GM19372 (cell line): Measurements from ENCODE around the gene NDST1.

ENCODE experiments used
- ATAC-seq: cut with Tn5 transposase; IDR thresholded peaks from one replicate; pipeline ENCODE4 v1.9.1; 2021; ENCODE audit warnings: mild to moderate bottlenecking, low read depth, moderate library complexity; ENCODE audit not compliant: unreplicated experiment

Gene NDST1

DNA sequence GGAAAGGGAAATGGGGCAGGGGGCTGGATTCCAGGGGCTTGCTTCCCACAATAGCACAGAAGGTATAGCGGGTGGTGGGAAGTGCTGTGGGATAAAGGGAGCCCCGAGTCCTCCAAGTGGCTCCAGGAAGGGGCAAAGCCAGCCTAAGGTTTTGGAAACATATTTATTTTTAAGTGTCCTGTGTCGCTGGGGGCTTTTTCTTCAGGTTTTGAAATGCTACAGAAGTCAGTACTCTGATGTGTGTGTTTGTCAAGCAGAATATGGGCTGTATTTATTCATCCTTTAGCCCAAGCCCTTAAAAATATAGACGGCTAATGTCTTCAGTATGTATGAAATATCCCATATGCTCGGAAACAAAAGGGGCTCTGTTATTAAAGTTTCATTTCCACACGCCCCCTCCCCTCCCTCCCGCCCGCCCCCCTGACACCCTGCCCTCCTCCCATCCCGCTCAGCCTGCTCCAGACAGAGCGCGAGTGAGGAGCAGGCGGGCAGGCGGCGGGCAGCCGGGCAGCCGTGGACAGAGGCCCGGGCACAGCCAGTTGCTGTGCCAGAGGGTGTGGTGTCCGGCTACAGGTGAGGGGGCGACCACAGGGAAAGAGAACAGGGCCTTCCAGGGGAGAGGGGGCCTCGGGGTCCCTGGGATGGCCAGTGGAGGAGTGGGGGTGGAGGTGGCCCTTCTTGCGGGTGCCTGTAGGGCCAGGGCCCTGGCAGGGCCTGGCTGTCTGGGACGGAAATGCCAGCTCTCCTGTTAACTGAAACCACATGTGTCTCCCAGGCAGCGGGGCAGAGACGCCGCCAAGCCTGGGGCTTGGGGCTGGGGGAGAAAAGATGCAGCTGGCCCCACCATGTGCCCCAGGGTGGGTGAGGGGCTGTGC is 92.9 kb downstream of the NDST1 start:
- ATAC-seq: no peak

DNA sequence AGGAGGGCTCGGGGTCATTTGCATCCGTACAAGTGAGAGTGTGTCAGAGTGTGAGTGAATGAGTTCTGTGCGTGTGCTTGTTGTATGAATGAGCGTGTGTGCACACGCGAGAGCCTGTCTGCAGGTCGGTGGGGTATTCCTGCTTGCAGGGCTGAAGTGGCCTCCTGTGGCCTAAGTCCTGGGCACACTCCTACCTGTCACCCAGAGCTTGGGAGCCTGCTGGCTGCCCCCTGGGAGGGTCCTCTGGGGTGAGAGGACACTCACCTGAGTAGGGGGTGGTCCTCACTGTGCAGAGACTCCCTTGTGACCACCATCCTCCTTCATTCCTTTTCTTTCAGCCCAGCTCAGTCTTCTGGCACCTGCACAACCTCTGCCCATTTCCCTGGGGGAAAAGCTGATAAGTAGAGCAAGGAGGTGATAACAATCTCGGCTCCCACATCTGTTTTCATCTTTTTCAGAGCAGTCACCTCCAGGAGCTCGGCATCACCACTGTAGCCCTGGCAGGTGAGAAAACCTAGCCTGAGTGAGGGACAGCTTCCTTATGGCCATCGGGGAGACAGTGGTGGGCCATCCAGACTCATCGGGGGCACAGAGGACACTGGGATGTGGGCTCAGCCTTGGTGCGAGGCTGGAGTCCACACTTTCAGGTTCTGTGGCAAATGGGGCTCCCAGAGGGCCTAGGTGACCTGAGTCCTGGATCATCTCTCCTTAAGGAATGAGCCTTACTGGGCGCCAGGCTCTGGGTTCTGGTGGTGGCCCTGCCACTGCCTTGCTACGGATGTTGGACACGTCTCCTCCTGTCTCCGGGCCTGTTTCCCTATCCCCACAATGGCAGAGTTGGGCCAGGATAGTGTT is 93.8 kb downstream of the NDST1 start:
- no peak for ATAC-seq

DNA sequence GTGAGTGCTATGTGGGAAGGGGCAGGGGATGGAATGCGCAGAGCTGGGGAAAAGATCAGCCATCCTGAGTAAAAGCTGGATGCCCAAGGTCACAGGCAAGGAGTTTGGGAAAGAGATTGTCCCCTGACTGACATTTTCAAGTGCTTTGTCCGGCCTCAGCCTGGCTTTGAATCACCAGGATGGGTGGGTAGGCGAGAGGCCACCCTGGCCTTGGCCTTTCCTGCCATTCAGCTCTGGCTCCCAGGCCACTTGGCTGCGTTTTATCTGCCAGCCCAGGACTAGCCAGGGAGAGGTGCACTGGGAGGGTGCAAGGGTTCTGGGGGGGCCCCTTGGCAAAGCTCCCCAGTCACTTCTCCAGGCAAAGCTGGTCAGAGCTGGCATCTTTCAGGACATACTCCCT is 95.1 kb downstream of the NDST1 start:
- no peak for ATAC-seq

DNA sequence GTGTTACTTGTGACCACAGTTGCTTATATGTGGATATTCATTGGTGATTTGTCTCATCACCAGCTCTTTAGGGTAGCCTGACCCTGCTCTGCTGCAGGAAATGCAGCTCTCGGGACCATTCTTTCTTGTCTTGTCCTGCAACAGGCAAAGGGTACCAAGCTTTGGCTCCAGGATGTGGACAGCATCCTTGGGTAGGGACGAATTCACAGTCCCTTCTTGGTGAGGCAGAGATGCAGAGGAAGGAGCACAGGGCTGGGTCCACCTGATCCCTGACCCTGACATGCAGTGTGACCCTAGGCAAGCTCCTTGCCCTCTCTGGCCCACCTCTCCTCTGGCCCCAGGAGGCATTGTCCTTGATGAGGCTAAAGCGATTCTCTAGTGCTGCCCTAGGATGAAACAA is 95.6 kb downstream of the NDST1 start:
- no peak for ATAC-seq

DNA sequence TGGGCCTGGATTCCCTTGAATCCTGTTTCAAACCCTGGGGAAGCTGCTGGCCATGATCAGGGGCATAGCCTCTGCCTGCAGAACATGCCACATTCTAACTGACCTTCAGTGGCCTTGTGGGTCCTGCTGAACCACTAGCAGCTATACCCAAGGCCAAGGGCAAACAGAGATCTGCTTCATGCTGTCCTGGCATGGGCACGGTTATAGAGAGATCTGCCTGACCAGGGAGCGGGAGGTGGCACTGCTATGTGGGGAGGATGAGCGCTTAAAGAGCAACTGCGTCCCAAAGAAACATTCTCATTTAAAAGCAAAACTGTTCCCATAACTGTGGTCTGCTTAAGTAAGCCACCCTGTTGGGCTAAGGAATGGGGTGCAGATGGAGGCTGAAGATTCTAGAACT is 96.1 kb downstream of the NDST1 start:
- no peak for ATAC-seq

DNA sequence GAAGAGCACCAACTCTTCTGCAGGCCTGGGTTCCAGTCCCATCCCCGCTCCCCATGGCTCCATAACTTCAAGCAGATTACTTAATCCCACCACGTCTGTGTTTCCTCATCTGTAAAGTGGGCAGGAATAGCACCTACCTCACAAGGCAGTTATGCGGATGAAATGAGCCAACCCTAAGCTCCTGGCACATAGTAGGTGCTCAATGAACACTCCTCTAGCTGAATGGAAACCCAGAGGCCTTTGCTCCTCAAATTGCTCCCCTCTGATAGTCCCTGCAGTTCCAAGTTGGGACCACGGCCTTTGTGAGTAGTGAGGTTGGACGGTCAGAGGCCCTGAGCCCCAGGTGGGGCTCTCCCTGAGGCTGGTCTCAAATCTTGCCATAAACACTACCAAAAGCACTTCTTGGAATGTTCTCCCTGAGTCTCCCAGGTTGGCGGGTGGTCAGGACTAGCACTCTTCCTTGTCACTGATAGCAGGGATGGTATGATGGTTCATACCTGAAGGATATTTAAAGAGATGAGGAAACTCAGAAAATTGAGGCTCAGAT is 97.0 kb downstream of the NDST1 start:
- ATAC-seq: no peak

DNA sequence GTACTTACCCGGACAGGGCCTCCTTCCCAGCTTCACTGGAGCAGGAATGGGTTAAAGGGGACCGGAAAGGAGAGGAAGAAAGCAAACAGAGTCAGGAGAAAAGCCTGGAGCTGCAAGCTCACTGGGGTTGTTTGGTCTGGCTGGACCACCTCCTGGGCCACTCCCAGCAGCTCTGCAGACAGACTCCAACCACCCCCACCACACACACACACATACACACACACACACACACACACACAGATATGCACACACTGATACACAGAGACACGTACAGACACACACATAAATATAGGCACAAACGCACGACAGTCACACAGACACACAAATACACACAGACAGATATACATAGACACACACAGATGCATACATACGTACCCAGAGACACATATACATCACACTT is 97.6 kb downstream of the NDST1 start:
- ATAC-seq: no peak

DNA sequence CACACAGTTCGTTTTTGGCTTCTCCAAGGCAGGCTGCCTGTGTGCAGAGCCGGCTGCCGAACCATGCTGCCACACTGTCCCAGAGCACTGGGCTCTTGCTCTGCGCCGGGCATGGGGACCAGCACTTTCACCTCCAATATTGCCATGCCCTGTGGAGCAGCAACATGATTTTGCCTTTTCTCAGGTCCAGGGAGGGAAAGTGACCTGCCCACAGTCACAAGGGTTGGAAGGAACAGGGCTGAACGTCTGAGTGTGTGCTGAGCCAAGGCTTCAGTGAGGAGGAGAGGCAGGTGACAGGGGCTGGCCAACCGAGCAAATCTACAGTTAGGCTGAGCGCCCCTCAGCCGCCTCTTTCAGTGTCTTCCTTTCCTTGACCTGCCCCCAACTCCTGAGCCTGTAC is 98.5 kb downstream of the NDST1 start:
- ATAC-seq: no peak

DNA sequence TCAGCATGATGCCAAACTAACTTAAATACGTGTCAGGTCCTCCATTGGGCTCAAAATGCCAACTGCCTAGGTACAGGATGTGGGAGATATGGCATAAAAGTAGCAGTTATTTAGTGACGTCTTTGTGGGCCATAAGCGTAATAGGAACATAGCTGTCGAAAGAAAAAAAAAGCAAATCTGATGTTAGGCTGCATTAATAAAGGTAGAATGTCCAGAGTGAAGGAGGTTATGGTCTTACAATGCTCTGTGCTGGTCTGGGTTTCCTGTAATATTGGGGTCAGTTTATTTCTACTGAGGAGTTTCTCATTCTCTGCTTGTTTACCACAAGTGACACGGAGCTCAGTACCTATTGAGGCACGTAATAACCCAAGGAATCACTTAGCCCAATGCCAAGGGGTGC is 99.2 kb downstream of the NDST1 start:
- ATAC-seq: no peak
